Measurements from ENCODE around the gene CORIN.

DNA sequence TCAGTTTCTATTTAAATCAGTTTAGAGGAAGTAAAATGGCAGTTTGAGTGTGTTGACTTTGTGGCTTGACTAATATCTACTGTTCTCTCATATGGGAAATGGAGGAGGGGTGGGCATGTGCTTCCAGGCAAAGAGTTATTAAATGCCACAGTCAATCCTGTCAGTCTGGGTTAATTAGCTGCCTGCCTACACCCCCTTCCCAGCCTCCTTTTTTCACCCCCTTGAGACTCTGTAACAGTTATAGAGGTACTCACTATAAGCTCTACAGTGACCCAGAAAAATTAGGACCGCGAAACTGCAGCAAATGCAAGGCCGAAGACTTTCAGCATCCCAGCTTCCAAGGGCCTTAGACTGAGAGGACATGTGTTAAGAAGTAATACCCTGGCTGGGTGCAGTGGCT lies 165.2 kb downstream of the CORIN start:
- TF ChIP-seq, protein P1, sequence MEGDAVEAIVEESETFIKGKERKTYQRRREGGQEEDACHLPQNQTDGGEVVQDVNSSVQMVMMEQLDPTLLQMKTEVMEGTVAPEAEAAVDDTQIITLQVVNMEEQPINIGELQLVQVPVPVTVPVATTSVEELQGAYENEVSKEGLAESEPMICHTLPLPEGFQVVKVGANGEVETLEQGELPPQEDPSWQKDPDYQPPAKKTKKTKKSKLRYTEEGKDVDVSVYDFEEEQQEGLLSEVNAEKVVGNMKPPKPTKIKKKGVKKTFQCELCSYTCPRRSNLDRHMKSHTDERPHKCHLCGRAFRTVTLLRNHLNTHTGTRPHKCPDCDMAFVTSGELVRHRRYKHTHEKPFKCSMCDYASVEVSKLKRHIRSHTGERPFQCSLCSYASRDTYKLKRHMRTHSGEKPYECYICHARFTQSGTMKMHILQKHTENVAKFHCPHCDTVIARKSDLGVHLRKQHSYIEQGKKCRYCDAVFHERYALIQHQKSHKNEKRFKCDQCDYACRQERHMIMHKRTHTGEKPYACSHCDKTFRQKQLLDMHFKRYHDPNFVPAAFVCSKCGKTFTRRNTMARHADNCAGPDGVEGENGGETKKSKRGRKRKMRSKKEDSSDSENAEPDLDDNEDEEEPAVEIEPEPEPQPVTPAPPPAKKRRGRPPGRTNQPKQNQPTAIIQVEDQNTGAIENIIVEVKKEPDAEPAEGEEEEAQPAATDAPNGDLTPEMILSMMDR (conservative IDR thresholded peaks at IDR 0.05; ENCODE audit: low read length), result no peak
- no peak for TF ChIP-seq EZH2phosphoT487 (IDR thresholded peaks at IDR 0.05; ENCODE audit: borderline replicate concordance)

All from Loucy (cell line).